Tracheal epithelial cell (primary cell): ENCODE measurements around the gene ATP8B2. TPM values are rescaled to one million over a fixed set of nuclear protein-coding genes. Genes with fewer than 3 reads are reported as not detected.

Experiments used
- total RNA-seq: library from RNA; depleted of rRNA; stranded (reverse); fragments of >200 nt; gene quantifications from 2 replicates; pipeline ENCODE4 v1.2.1, GENCODE V29; 2014

Gene ATP8B2, protein sequence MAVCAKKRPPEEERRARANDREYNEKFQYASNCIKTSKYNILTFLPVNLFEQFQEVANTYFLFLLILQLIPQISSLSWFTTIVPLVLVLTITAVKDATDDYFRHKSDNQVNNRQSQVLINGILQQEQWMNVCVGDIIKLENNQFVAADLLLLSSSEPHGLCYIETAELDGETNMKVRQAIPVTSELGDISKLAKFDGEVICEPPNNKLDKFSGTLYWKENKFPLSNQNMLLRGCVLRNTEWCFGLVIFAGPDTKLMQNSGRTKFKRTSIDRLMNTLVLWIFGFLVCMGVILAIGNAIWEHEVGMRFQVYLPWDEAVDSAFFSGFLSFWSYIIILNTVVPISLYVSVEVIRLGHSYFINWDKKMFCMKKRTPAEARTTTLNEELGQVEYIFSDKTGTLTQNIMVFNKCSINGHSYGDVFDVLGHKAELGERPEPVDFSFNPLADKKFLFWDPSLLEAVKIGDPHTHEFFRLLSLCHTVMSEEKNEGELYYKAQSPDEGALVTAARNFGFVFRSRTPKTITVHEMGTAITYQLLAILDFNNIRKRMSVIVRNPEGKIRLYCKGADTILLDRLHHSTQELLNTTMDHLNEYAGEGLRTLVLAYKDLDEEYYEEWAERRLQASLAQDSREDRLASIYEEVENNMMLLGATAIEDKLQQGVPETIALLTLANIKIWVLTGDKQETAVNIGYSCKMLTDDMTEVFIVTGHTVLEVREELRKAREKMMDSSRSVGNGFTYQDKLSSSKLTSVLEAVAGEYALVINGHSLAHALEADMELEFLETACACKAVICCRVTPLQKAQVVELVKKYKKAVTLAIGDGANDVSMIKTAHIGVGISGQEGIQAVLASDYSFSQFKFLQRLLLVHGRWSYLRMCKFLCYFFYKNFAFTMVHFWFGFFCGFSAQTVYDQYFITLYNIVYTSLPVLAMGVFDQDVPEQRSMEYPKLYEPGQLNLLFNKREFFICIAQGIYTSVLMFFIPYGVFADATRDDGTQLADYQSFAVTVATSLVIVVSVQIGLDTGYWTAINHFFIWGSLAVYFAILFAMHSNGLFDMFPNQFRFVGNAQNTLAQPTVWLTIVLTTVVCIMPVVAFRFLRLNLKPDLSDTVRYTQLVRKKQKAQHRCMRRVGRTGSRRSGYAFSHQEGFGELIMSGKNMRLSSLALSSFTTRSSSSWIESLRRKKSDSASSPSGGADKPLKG
- total RNA-seq: 11.3 and 45.8 TPM in 2 replicates

DNA sequence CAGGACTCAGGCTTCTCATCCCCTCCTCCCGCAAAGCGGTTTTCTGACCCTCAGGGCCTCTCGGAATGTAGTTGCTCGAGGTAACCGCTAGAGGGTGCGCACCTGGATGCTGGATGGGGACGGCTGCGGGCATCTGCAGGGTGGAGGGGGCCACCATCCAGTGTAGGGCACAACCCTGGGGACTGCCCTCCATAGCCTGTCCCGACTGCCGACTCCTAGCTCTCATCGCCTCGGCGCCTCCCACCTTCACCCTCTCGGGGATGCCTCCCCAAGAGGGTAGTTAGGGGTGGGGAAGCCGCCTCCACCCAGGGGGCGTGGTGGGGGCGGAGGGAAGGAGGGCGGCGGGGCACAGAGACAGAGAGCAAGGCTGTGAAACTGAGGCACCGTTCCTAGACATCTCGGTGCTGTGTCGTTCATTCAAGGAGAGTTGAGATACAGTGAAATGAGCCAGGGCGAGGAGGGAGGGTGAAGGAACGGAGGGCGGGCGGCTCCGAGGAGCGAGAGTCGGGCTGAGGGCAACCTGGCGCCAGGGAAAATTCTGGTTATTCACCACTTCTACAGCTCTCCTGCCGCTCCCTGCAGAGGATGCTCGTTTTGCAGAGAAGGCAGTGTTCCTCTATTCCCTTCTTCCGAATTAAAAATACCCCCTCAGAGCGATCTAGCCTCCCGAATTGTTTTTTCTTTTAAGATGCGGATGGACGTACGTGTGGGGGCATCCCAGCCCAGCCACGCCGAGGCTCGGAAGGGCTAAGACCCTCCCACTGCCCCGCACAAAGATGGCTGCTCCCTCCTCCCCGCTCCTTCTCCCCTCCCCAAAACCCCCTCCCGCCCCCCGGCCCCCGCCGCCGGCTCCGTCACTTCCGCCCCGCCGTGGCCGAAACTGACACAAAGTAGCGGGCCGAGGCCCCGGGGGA, at the start of gene ATP8B2:
Gene ATP8B2 (plus strand): TSS at position 857 of the 914 bp plus-strand sequence. CDS start 2,617 bp downstream, outside the sequence.

DNA sequence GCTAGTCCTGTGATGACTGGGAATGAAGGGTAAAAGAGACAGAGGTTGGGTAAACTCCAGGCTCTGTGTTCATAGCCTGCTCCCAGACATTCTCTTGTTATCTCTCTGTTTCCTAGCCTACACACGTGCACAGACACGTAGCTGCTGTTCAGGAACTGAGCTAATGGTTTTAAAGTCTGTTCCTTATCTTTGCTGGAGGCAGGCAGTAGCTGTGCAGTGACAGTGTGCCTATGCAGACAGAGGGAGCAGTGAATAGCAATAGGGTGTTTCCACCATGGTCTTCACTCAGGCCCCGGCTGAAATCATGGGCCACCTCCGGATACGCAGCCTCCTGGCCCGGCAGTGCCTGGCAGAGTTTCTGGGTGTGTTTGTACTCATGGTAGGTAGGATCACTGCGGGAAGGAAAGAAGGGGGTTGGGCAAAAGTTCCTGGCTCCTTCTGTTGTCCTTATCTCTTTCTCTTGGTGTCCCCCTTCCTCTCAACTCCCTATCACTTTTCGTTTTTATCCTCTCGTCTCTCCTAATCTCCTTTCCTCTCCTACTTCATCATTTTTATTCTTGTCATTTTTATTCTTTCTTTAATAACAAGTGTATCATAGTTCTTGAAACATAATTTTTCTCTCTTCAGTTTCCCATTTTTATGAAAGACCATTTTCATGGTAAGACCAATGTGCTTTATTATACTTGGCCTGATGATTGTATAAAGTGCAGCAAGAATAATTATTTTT, 4.3 kb upstream of the ATP8B2 start, which contains the start of gene AQP10:
Gene AQP10 (plus strand): TSS at position 212 of the 727 bp plus-strand sequence. CDS start 63 bp downstream, at position 275.

Other genes starting within 250 kb of the ATP8B2 start
- gene NUP210L, start 170.5 kb upstream of the ATP8B2 start, total RNA-seq: 0.21 and 0.24 TPM in 2 replicates
- gene TPM3, start 133.4 kb upstream of the ATP8B2 start, total RNA-seq: 196 and 436 TPM in 2 replicates
- gene CFAP141, start 119.2 kb upstream of the ATP8B2 start, total RNA-seq: not detected in 2 replicates
- 19.8 and 21.3 TPM in 2 replicates for gene UBAP2L, start 104.6 kb upstream of the ATP8B2 start, total RNA-seq
- 157 and 191 TPM in 2 replicates for gene HAX1, start 52.9 kb upstream of the ATP8B2 start, total RNA-seq
- gene AQP10, start 4.4 kb upstream of the ATP8B2 start, total RNA-seq: under 0.01 TPM in 1 of 2 replicates, not detected in the other
- gene IL6R, start 79.8 kb downstream of the ATP8B2 start, total RNA-seq: 16.0 and 49.4 TPM in 2 replicates
- not detected in 2 replicates for gene TDRD10, start 176.7 kb downstream of the ATP8B2 start, total RNA-seq
- gene SHE, start 176.9 kb downstream of the ATP8B2 start, total RNA-seq: under 0.01 and 0.24 TPM in 2 replicates
- gene UBE2Q1, start 233.1 kb downstream of the ATP8B2 start, total RNA-seq: 17.8 and 21.7 TPM in 2 replicates
- gene CHRNB2, start 242.3 kb downstream of the ATP8B2 start, total RNA-seq: under 0.01 TPM in 1 of 2 replicates, not detected in the other